ENCODE data around the gene TH. TPM values are rescaled to one million over a fixed set of nuclear protein-coding genes. Genes with fewer than 3 reads are reported as not detected.
A peak's percentile ranks its signal among the peaks of the same experiment; 100 is the strongest.

Gene TH
- total RNA-seq, 2 experiments from 2014 or later: not detected

DNA sequence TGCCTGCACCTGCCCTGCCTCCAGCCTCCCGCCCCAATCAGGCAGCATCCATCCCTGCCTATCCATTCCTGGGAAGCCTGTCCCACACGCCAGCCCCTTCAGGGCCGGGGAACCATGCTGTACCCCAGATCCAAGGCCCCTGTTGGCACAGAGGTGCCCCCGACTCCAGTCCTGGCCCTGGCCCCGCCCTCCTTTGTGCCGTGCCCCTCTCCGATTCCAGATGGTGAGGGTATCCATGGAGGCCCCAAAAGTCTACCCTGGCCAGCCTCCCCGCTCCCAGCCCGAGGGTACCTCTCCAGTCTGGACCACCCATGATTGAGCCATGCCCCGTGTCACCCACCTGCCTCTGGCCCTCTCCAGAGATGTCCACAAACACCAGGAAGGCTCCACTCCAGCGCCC is 2.7 kb upstream of the TH start:
- Histone ChIP-seq H3K27ac (ENCODE audit: low read depth, low read length, poor library complexity, severe bottlenecking) (no peak overlapping the region), H3K4me2 (ENCODE audit: low read length) (no peak overlapping the region), H3K79me2 (ENCODE audit: insufficient read depth, low read depth, low read length) (no peaks in the 10 kb centered on the region), H3K9me3 (ENCODE audit: low read length) (no peaks in the 10 kb centered on the region), H3K4me1 (ENCODE audit: insufficient read depth, low read length, poor library complexity, severe bottlenecking) (no peaks in the 10 kb centered on the region), H3K4me3 (ENCODE audit: low read depth, low read length, poor library complexity, severe bottlenecking) (no peak overlapping the region), H3K36me3 (ENCODE audit: insufficient read depth, low read length) (no peaks in the 10 kb centered on the region), H3K9me2 (ENCODE audit: insufficient read depth, low read length) (no peaks in the 10 kb centered on the region), H2AFZ (ENCODE audit: low read length) (no peak overlapping the region), H4K20me1 (ENCODE audit: insufficient read depth, low read length) (no peaks in the 10 kb centered on the region)
- no peak for DNase-seq (ENCODE audit: low spot score)
- TF ChIP-seq EZH2phosphoT487 (IDR thresholded peaks at IDR 0.05; ENCODE audit: borderline replicate concordance, low read depth, low read length) (no peak), CTCF (conservative IDR thresholded peaks at IDR 0.05; ENCODE audit: low read length) (no peak)
- intact Hi-C loops (cut with micrococcal nuclease; ENCODE audit: unreplicated experiment): loop anchor here (5.0 kb wide), 1 partner anchor 467 kb away; no protein-coding TSS in a partner anchor
- BruUV-seq (replicated peaks): no TSS peak
- ChIA-PET POLR2A (no interaction called here), CTCF (ENCODE audit: unreplicated experiment) (no interaction called here)

GRCh38 chr11:2173761-2174160 is 2.1 kb upstream of the TH start:
- intact Hi-C loops (cut with micrococcal nuclease; ENCODE audit: unreplicated experiment): loop anchor here (5.0 kb wide), 1 partner anchor 466 kb away; no protein-coding TSS in a partner anchor
- H4K20me1 ChIP-seq (ENCODE audit: insufficient read depth, low read length): no peaks in the 10 kb centered on the region
- no peaks in the 10 kb centered on the region for H3K79me2 ChIP-seq (ENCODE audit: insufficient read depth, low read depth, low read length)
- no peak overlapping the region for H2AFZ ChIP-seq (ENCODE audit: low read length)
- H3K4me2 ChIP-seq (ENCODE audit: low read length): no peak overlapping the region
- no peaks in the 10 kb centered on the region for H3K4me1 ChIP-seq (ENCODE audit: insufficient read depth, low read length, poor library complexity, severe bottlenecking)
- ChIA-PET POLR2A (no interaction called here), CTCF (ENCODE audit: unreplicated experiment) (no interaction called here)
- H3K9me2 ChIP-seq (ENCODE audit: insufficient read depth, low read length): no peaks in the 10 kb centered on the region
- no peaks in the 10 kb centered on the region for H3K36me3 ChIP-seq (ENCODE audit: insufficient read depth, low read length)
- no peak overlapping the region for H3K4me3 ChIP-seq (ENCODE audit: low read depth, low read length, poor library complexity, severe bottlenecking)
- DNase-seq (ENCODE audit: low spot score): no peak
- BruUV-seq (replicated peaks): no TSS peak
- H3K9me3 ChIP-seq (ENCODE audit: low read length): no peaks in the 10 kb centered on the region
- H3K27ac ChIP-seq (ENCODE audit: low read depth, low read length, poor library complexity, severe bottlenecking): no peak overlapping the region
- no peak for TF ChIP-seq CTCF (conservative IDR thresholded peaks at IDR 0.05; ENCODE audit: low read length)
- TF ChIP-seq EZH2phosphoT487 (IDR thresholded peaks at IDR 0.05; ENCODE audit: borderline replicate concordance, low read depth, low read length): no peak

GRCh38 chr11:2173150-2173693 is 1.6 kb upstream of the TH start:
- H4K20me1 ChIP-seq (ENCODE audit: insufficient read depth, low read length): no peaks in the 10 kb centered on the region
- H3K4me2 ChIP-seq (ENCODE audit: low read length): no peak overlapping the region
- H3K9me3 ChIP-seq (ENCODE audit: low read length): no peaks in the 10 kb centered on the region
- intact Hi-C loops (cut with micrococcal nuclease; ENCODE audit: unreplicated experiment): loop anchor here (5.0 kb wide), 1 partner anchor 466 kb away; no protein-coding TSS in a partner anchor
- DNase-seq (ENCODE audit: low spot score): peak; percentile 10
- TF ChIP-seq EZH2phosphoT487 (IDR thresholded peaks at IDR 0.05; ENCODE audit: borderline replicate concordance, low read depth, low read length) (no peak), CTCF (conservative IDR thresholded peaks at IDR 0.05; ENCODE audit: low read length) (peak; percentile 70)
- no TSS peak for BruUV-seq (replicated peaks)
- H2AFZ ChIP-seq (ENCODE audit: low read length): no peak overlapping the region
- H3K36me3 ChIP-seq (ENCODE audit: insufficient read depth, low read length): no peaks in the 10 kb centered on the region
- no peaks in the 10 kb centered on the region for H3K9me2 ChIP-seq (ENCODE audit: insufficient read depth, low read length)
- no peak overlapping the region for H3K4me3 ChIP-seq (ENCODE audit: low read depth, low read length, poor library complexity, severe bottlenecking)
- no peaks in the 10 kb centered on the region for H3K4me1 ChIP-seq (ENCODE audit: insufficient read depth, low read length, poor library complexity, severe bottlenecking)
- no peak overlapping the region for H3K27ac ChIP-seq (ENCODE audit: low read depth, low read length, poor library complexity, severe bottlenecking)
- ChIA-PET CTCF (ENCODE audit: unreplicated experiment) (no interaction called here), POLR2A (no interaction called here)
- no peaks in the 10 kb centered on the region for H3K79me2 ChIP-seq (ENCODE audit: insufficient read depth, low read depth, low read length)

Data from OCI-LY7 (cell line).